Kidney epithelial cell (primary cell): ENCODE data around the gene RERE. TPM values are rescaled to one million over a fixed set of nuclear protein-coding genes. Genes with fewer than 3 reads are reported as not detected.

Experiments used
- DNase-seq: peaks from one replicate; pipeline ENCODE4 v3.0.0-alpha.2; 2010; ENCODE audit warnings: low read depth
- H3K27me3 ChIP-seq: 2 replicates; pipeline ENCODE4 v1.6.0; 2011; ENCODE audit warnings: low read length; ENCODE audit not compliant: control insufficient read depth, insufficient read depth
- H3K36me3 ChIP-seq: 2 replicates; pipeline ENCODE4 v1.5.1; 2011; ENCODE audit warnings: low read length; ENCODE audit not compliant: control insufficient read depth, insufficient read depth
- H3K4me3 ChIP-seq: 2 replicates; pipeline ENCODE4 v1.5.1; 2011; ENCODE audit warnings: low read depth, mild to moderate bottlenecking, control low read depth, low read length
- total RNA-seq: library from RNA; depleted of rRNA; stranded (reverse); fragments of >200 nt; gene quantifications from 2 replicates; pipeline ENCODE4 v1.2.3, GENCODE V29; 2015
- TF ChIP-seq, protein P1 (sequence below): IDR thresholded peaks from 2 replicates; pipeline ENCODE4 v1.5.1; 2011; ENCODE audit warnings: mild to moderate bottlenecking, moderate library complexity, low read length, control low read depth, inconsistent platforms; ENCODE audit not compliant: insufficient read depth, poor library complexity, severe bottlenecking

Gene RERE
- total RNA-seq, 1 donor from 2014 or later, result 47.5 TPM

DNA sequence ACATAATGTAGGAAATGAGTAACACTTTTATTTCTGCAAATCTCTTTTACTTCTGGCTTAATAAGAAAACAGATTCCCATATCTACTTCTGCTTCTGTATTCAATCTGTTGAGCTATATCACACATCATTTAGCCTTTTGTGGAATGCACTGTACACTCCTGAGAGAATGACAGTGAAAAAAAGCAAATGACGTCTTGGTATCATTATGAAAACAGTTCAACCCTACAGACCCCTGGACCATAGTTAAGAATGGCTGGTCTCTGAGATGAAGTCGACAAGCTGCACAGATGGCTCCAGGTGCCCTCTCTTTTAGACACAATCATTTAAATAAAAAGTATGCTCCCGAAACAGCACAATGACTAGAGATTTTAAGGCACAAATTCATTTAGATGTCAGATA, 247.0 kb downstream of the RERE start:
- Histone ChIP-seq H3K36me3 (no peaks in the 10 kb centered on the region), H3K27me3 (no peaks in the 10 kb centered on the region), H3K4me3 (no peak overlapping the region)
- DNase-seq, result no peak
- TF ChIP-seq, protein P1, sequence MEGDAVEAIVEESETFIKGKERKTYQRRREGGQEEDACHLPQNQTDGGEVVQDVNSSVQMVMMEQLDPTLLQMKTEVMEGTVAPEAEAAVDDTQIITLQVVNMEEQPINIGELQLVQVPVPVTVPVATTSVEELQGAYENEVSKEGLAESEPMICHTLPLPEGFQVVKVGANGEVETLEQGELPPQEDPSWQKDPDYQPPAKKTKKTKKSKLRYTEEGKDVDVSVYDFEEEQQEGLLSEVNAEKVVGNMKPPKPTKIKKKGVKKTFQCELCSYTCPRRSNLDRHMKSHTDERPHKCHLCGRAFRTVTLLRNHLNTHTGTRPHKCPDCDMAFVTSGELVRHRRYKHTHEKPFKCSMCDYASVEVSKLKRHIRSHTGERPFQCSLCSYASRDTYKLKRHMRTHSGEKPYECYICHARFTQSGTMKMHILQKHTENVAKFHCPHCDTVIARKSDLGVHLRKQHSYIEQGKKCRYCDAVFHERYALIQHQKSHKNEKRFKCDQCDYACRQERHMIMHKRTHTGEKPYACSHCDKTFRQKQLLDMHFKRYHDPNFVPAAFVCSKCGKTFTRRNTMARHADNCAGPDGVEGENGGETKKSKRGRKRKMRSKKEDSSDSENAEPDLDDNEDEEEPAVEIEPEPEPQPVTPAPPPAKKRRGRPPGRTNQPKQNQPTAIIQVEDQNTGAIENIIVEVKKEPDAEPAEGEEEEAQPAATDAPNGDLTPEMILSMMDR, result no peak

- no peak for DNase-seq
- TF ChIP-seq, protein P1, result no peak
- no peaks in the 10 kb centered on the region for H3K27me3 ChIP-seq
- no peak overlapping the region for H3K4me3 ChIP-seq
- H3K36me3 ChIP-seq, result no peaks in the 10 kb centered on the region
Measured at GRCh38 chr1:8569242-8569641, 248.2 kb downstream of the RERE start.

- H3K36me3 ChIP-seq, result no peaks in the 10 kb centered on the region
- H3K4me3 ChIP-seq, result no peak overlapping the region
- TF ChIP-seq, protein P1, result no peak
- H3K27me3 ChIP-seq, result no peaks in the 10 kb centered on the region
- no peak for DNase-seq
Measured at GRCh38 chr1:8568837-8569236, 248.6 kb downstream of the RERE start.

DNA sequence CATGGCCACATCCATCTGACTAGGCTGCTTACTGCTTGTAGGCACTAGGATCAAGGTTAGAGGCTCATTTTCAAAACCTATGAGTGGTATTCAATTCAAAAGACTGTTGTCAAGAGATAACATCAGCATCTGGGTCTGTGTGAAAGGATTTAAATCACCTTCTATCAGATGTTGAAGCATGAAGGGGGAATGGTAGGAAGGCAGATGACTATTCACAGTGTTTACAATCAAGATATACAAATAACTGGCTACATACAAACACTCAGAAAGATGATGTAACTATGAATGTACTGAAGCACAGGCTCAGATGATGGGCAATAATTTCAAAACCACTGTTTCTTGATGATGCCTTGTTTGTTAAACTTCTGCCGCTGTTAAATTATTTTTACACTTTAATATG, 250.3 kb downstream of the RERE start:
- Histone ChIP-seq H3K36me3 (no peaks in the 10 kb centered on the region), H3K4me3 (no peak overlapping the region), H3K27me3 (no peaks in the 10 kb centered on the region)
- TF ChIP-seq, protein P1, result no peak
- no peak for DNase-seq

DNA sequence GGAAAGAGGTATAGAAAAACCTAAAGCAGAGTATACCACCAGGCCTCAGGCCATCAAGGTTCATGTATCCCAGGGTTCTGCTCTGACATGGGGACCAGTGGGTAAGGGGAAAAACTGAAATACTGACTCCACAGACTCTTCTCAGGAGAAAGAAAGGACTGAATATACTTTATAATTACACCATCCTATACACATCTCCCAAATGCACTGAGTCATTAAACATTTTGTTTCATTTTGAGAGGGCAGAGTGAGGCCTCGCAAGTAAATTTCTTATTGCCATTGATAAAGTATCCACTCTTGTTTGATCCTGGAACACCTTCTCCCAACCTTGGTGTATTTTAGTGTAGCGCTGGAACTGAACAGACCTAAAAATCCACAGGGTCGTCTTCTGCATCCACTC, 251.6 kb downstream of the RERE start:
- H3K4me3 ChIP-seq, result no peak overlapping the region
- H3K27me3 ChIP-seq, result no peaks in the 10 kb centered on the region
- no peaks in the 10 kb centered on the region for H3K36me3 ChIP-seq
- TF ChIP-seq, protein P1, result no peak
- no peak for DNase-seq

DNA sequence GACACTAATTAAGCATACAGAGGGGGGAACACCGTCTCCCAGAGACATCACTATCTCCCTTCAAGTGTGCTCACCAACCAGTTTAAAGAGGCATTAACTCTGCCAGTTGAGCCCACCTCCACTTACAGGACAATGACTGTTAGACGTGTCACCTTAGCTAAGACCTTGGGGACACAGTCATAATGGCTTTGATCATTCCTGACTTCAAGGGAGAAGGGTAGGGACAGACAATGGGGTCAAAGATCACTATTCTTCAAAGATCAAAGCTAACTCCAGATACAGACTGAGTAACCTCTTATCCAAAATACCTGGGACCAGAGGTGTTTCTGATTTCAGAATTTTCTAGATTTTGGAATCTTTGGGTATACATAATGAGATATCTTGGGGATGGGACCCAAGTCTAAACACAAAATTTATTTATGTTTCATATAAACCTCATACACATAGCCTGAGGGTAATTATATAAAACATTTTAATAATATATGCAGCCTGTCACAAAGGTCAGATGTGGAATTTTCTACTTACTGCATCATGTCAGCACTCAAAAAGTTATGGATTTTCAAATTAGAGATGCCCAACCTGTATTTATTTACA, 253.4 kb downstream of the RERE start:
- TF ChIP-seq, protein P1, result no peak

More for the DNA sequence above, 253.4 kb downstream of the RERE start:
- Histone ChIP-seq H3K4me3 (no peak overlapping the region), H3K36me3 (no peaks in the 10 kb centered on the region), H3K27me3 (no peaks in the 10 kb centered on the region)
- no peak for DNase-seq
